Left lung (tissue), 10 donors: ENCODE data around the gene NPR1. TPM values are rescaled to one million over a fixed set of nuclear protein-coding genes. Genes with fewer than 3 reads are reported as not detected.

Experiments
- ATAC-seq: fragments of 200-7000 bp; cut with Tn5 transposase; one replicate; pipeline ENCODE4 v1.9.1; 2020; ENCODE audit warnings: moderate library complexity
- DNase-seq, 4 donors: peaks; one replicate each; pipeline ENCODE4 v3.0.0-alpha.2; 2013 to 2020
- H3K27ac ChIP-seq, 2 donors: fragments of 200-600 bp; sonication (generic) in 1 of 2; one replicate each; pipeline versions ENCODE4 v1.5.0 to v1.8.0; 2020 to 2021
- H3K27me3 ChIP-seq, 2 donors: fragments of 200-600 bp; sonication (generic) in 1 of 2; one replicate each; pipeline versions ENCODE4 v1.5.0 to v1.8.0; 2020 to 2021
- H3K36me3 ChIP-seq, 2 donors: fragments of 200-600 bp; sonication (generic) in 1 of 2; one replicate each; pipeline versions ENCODE4 v1.5.0 to v1.8.0; 2020 to 2021
- H3K4me1 ChIP-seq, 2 donors: fragments of 200-600 bp; one replicate each; pipeline ENCODE4 v1.8.0; 2021
- H3K4me3 ChIP-seq, 2 donors: fragments of 200-600 bp; sonication (generic) in 1 of 2; one replicate each; pipeline versions ENCODE4 v1.5.0 to v1.8.0; 2020 to 2021; ENCODE audit warnings: mild to moderate bottlenecking in 1 of 2
- H3K9me3 ChIP-seq, 2 donors: fragments of 200-600 bp; sonication (generic) in 1 of 2; one replicate each; pipeline versions ENCODE4 v1.5.0 to v1.8.0; 2020 to 2021
- CTCF ChIP-seq, 2 donors: fragments of 200-600 bp; sonication (generic) in 1 of 2; IDR thresholded peaks; one replicate each; pipeline versions ENCODE4 v1.5.0 to v1.8.0; 2021; ENCODE audit warnings: antibody characterized with exemption in 2 of 2
- intact Hi-C, 2 donors: fragments of 100-400 bp; cut with DNase I; formaldehyde crosslinking; loops; one replicate each; pipeline versions ENCODE4 v1.11.2 to v1.14.2; 2022
- polyA plus RNA-seq, 6 donors: library from polyadenylated mRNA; unstranded; fragments of 120-200 nt; gene quantifications; one replicate each; pipeline ENCODE4 v1.2.1, GENCODE V29; 2013; ENCODE audit not compliant: insufficient read length in 6 of 6
- total RNA-seq, 2 donors: library from RNA; stranded (reverse); fragmentation: NEBNext Ultra II Directional; extraction: Animal tissue kit (Norgen Biotek cat#: 25700); gene quantifications; one replicate each; pipeline ENCODE4 v1.2.1, GENCODE V29; 2021
- donor health status: DM: no; HTN: yes; CAD: no.
- donor health status: DM: no; HTN: no; CAD: no.

The NPR1 gene
- total and polyA plus RNA-seq, 8 donors: 14.3 to 45.2 (median 19.1) TPM

- H3K4me1 ChIP-seq: peaks cover 12 to 35% of the 10 kb centered on the region in 2 donors
- peaks cover 8 to 39% of the 10 kb centered on the region in 2 donors for H3K27me3 ChIP-seq
- TF ChIP-seq CTCF (IDR thresholded peaks at IDR 0.05): peak in 1 of 2 donors; percentile 20
- ATAC-seq (peak; percentile 54), DNase-seq (peak in 1 of 4 donors; percentile 85)
- H3K4me3 ChIP-seq: peak overlapping the region; percentile 51 to 66
- peak overlapping the region; percentile 56 to 74 for H3K27ac ChIP-seq
- H3K9me3 ChIP-seq: no peaks in the 10 kb centered on the region
- peaks cover 0 to 3% of the 10 kb centered on the region in 2 donors for H3K36me3 ChIP-seq
- intact Hi-C loops: loop anchor here in 1 of 2 donors (5.0 to 10.0 kb wide), 2 partner anchors 65 to 93 kb away; no protein-coding TSS in a partner anchor
These were observed 1.0 kb downstream of the NPR1 start for GRCh38 chr1:153679337-153680119.

- peaks cover 12 to 35% of the 10 kb centered on the region in 2 donors for H3K4me1 ChIP-seq
- intact Hi-C loops: loop anchor here in 1 of 2 donors (5.0 kb wide), 1 partner anchor 92 kb away; no protein-coding TSS in a partner anchor
- H3K27me3 ChIP-seq: peaks cover 8 to 39% of the 10 kb centered on the region in 2 donors
- no peak for DNase-seq
- H3K4me3 ChIP-seq: peak overlapping the region in 1 of 2 donors; percentile 66
- TF ChIP-seq CTCF (IDR thresholded peaks at IDR 0.05): no peak
- no peak for ATAC-seq
- H3K9me3 ChIP-seq: no peaks in the 10 kb centered on the region
- peak overlapping the region in 1 of 2 donors; percentile 74 for H3K27ac ChIP-seq
- peaks cover 0 to 7% of the 10 kb centered on the region in 2 donors for H3K36me3 ChIP-seq
These were observed 1.6 kb downstream of the NPR1 start for GRCh38 chr1:153680120-153680403.

- ATAC-seq (no peak), DNase-seq (no peak)
- Histone ChIP-seq H3K27me3 (peaks cover 8 to 39% of the 10 kb centered on the region in 2 donors), H3K4me1 (peaks cover 12 to 31% of the 10 kb centered on the region in 2 donors), H3K9me3 (no peaks in the 10 kb centered on the region), H3K36me3 (peaks cover 0 to 26% of the 10 kb centered on the region in 2 donors), H3K27ac (no peak overlapping the region), H3K4me3 (no peak overlapping the region)
- intact Hi-C loops: loop anchor here in 1 of 2 donors (5.0 kb wide), 1 partner anchor 90 kb away; no protein-coding TSS in a partner anchor
- no peak for TF ChIP-seq CTCF (IDR thresholded peaks at IDR 0.05)
These were observed 4.2 kb downstream of the NPR1 start for GRCh38 chr1:153682730-153683129.

GRCh38 chr1:153683854-153684253 is 5.4 kb downstream of the NPR1 start:
- peaks cover 8 to 28% of the 10 kb centered on the region in 2 donors for H3K27me3 ChIP-seq
- no peak for TF ChIP-seq CTCF (IDR thresholded peaks at IDR 0.05)
- H3K4me1 ChIP-seq: peaks cover 3 to 19% of the 10 kb centered on the region in 2 donors
- no peak overlapping the region for H3K27ac ChIP-seq
- DNase-seq (no peak), ATAC-seq (no peak)
- no peaks in the 10 kb centered on the region for H3K9me3 ChIP-seq
- H3K4me3 ChIP-seq: no peak overlapping the region
- peaks cover 0 to 38% of the 10 kb centered on the region in 2 donors for H3K36me3 ChIP-seq
- intact Hi-C loops: loop anchor here in 1 of 2 donors (5.0 kb wide), 1 partner anchor 88 kb away; no protein-coding TSS in a partner anchor

- peaks cover 0 to 9% of the 10 kb centered on the region in 2 donors for H3K4me1 ChIP-seq
- H3K27ac ChIP-seq: no peak overlapping the region
- no peak for DNase-seq
- H3K36me3 ChIP-seq: peaks cover 0 to 47% of the 10 kb centered on the region in 2 donors
- intact Hi-C loops: loop anchor here in 1 of 2 donors (5.0 kb wide), 1 partner anchor 87 kb away; no protein-coding TSS in a partner anchor
- no peaks in the 10 kb centered on the region for H3K9me3 ChIP-seq
- no peak overlapping the region for H3K4me3 ChIP-seq
- TF ChIP-seq CTCF (IDR thresholded peaks at IDR 0.05): no peak
- ATAC-seq: no peak
- H3K27me3 ChIP-seq: peaks cover 0 to 17% of the 10 kb centered on the region in 2 donors
These were observed 6.4 kb downstream of the NPR1 start for GRCh38 chr1:153684892-153685291.
